Measurements from ENCODE around the gene GRID1.

- TF ChIP-seq CTCF (conservative IDR thresholded peaks at IDR 0.05; ENCODE audit: low read depth, low read length), result no peak
- no peak for TF ChIP-seq EZH2 (IDR thresholded peaks at IDR 0.05; ENCODE audit: low read length, unreplicated experiment)
- TF ChIP-seq EZH2phosphoT487 (IDR thresholded peaks at IDR 0.05; ENCODE audit: borderline replicate concordance, low read length), result no peak
Observed at GRCh38 chr10:86162036-86162435, 204.6 kb downstream of the GRID1 start.

Measured in PC-3 (cell line).